Suprapubic skin (tissue), 3 donors: ENCODE measurements around the gene GRK7.

Experiments used
- POLR2AphosphoS5 ChIP-seq, 3 donors: sonication (generic); formaldehyde crosslinking; IDR thresholded peaks; one replicate each; pipeline ENCODE4 v1.6.1; 2017; ENCODE audit warnings: antibody characterized with exemption in 3 of 3
- TF ChIP-seq, protein P1 (sequence below), 2 donors: fragments of 200-600 bp in 1 of 2; fragments of 450-650 bp in 1 of 2; sonication (generic) in 1 of 2; IDR thresholded peaks; one replicate each; pipeline ENCODE4 v1.5.1; 2016 to 2019; ENCODE audit warnings: antibody characterized with exemption in 2 of 2, mild to moderate bottlenecking in 1 of 2, moderate library complexity in 1 of 2

DNA sequence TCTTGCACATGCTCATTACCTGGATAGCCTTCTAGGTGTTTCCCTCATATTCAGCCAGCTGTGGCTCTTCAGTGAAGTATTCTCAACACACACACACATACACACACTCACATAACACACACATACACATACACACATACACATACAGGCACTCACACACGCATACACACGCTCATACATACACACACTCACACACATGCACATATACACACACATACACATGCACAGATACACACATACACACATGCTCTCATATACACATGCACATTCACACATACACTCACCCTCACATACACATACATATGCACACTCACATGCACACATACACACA is 41.2 kb downstream of the GRK7 start:
- TF ChIP-seq, protein P1, sequence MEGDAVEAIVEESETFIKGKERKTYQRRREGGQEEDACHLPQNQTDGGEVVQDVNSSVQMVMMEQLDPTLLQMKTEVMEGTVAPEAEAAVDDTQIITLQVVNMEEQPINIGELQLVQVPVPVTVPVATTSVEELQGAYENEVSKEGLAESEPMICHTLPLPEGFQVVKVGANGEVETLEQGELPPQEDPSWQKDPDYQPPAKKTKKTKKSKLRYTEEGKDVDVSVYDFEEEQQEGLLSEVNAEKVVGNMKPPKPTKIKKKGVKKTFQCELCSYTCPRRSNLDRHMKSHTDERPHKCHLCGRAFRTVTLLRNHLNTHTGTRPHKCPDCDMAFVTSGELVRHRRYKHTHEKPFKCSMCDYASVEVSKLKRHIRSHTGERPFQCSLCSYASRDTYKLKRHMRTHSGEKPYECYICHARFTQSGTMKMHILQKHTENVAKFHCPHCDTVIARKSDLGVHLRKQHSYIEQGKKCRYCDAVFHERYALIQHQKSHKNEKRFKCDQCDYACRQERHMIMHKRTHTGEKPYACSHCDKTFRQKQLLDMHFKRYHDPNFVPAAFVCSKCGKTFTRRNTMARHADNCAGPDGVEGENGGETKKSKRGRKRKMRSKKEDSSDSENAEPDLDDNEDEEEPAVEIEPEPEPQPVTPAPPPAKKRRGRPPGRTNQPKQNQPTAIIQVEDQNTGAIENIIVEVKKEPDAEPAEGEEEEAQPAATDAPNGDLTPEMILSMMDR (IDR thresholded peaks at IDR 0.05), result no peak
- TF ChIP-seq POLR2AphosphoS5 (IDR thresholded peaks at IDR 0.05), result no peak
